ENCODE measurements around the gene EFCAB13. TPM values are rescaled to one million over a fixed set of nuclear protein-coding genes. Genes with fewer than 3 reads are reported as not detected.
"Not testable (repeated sequence)": the region's sequence is repeated elsewhere in the genome, so short reads cannot be mapped to it uniquely, and the experiment has no call there.

Gene EFCAB13
- total RNA-seq, 2 experiments from 2014 or later: 3.0 to 5.2 TPM

- POLR2A ChIA-PET: no interaction called here
- CTCF ChIA-PET: no interaction called here
Observed at GRCh38 chr17:47401100-47401499, 77.3 kb downstream of the EFCAB13 start.

- CTCF ChIA-PET: no interaction called here
- POLR2A ChIA-PET: no interaction called here
Observed at GRCh38 chr17:47404006-47404405, 80.3 kb downstream of the EFCAB13 start.

GRCh38 chr17:47404875-47405274 is 81.1 kb downstream of the EFCAB13 start:
- ChIA-PET CTCF (no interaction called here), POLR2A (no interaction called here)

GRCh38 chr17:47413872-47414271 is 90.1 kb downstream of the EFCAB13 start:
- ChIA-PET POLR2A (no interaction called here), CTCF (no interaction called here)

DNA sequence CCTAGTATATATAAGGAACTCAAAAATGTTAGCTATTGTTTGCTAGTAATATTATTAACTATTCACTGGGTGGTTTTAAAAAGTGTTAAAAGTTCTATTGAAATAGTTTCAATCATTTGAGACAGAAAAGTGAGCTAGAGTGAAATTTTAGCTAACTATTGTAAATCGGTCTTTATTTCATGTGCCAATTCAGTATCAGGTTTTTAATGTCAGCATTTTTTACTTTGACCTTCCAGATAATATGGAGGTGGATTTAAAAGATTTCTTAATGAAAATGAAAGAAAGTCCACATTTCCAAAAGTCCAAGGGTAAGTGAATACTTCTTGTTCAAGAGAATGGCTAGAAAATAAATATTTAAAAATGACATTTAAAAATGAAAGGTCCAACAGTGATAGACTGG is 90.9 kb downstream of the EFCAB13 start:
- POLR2A ChIA-PET: no interaction called here
- CTCF ChIA-PET: no interaction called here

DNA sequence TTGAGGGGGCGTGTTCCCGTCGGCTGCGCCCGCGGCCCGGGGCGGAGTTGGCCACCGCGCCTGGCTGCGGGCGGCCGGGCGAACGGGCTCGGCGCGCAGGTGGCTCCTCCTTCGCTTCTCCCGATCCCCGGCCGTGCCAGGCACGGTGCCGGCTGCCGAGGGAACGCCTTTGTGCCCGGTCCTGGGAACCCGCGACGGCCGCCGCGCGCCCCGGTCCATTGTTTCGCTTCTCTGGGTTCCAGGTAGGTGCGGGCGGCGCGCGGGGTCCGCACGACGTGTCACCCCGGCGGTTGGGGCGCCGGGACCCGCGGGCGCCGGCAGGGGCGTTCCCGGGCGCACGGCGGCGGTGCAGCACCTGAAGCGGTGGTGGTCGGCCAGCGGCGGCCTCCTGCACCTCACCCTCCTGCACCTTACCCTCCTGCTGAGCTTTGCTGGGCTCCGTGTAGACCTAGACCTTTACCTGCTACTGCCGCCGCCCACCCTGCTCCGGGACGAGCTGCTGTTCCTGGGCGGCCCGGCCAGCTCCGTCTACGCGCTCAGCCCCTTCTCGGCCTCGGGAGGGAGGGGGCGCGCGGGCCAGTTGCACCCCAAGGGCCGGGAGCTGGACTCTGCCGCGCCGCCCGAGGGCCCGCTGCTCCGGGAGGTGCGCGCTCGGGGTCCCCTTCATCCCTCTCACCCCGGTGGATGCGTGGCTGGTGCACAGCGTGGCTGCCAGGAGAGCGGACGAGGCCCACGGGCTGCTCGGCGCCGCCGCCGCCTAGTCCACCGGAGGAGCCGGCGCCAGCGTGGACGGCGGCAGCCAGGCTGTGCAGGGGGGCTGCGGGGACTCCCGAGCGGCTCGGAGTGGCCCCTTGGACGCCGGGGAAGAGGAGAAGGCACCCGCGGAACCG is 99.9 kb downstream of the EFCAB13 start:
- POLR2A ChIA-PET: no interaction called here
- CTCF ChIA-PET: no interaction called here

- POLR2A ChIA-PET, CTCF ChIA-PET: not testable (repeated sequence)
Observed at GRCh38 chr17:47425233-47425632, 101.5 kb downstream of the EFCAB13 start.

DNA sequence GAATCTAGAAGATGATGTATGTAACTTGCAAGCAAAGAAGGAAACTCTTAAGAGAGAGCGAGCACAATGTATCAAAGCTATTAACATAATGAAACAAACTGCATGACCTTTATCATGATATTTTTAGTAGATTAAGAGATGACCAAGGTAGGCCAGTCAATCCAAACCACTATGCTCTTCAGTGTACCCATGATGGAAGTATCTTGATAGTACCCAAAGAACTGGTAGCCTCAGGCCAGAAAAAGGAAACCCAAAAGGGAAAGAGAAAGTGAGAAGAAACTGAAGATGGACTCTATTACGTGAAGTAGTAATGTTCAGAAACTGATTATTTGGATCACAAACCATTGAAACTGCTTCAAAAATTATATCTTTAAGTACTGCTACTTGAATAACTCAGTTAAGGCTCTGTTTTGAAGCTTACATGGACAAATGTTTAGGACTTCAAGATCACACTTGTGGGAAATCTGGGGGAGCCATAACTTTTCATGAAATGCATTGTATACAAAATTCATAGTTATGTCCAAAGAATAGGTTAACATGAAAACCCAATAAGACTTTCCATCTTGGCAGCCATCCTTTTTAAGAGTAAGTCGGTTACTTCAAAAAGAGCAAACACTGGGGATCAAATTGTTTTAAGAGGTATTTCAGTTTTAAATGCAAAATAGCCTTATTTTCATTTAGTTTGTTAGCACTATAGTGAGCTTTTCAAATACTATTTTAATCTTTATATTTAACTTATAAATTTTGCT is 102.3 kb downstream of the EFCAB13 start:
- CTCF ChIA-PET, POLR2A ChIA-PET: not testable (repeated sequence)

- ChIA-PET CTCF (no interaction called here), POLR2A (no interaction called here)
Observed at GRCh38 chr17:47427985-47428384, 104.2 kb downstream of the EFCAB13 start.

DNA sequence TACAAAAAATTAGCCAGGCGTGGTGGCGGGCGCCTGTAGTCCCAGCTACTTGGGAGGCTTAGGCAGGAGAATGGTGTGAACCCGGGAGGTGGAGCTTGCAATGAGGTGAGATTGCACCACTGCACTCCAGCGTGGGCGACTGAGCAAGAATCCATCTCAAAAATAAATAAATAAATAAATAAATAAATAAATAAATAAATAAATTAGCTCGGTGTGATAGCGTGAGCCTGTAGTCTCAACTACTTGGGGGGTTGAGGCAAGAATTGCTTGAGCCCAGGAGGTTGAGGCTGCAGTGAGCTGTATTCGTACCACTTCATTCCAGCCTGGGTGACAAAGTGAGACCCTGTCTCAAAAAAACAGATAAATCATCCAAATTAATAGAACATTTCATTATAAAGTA is 108.5 kb downstream of the EFCAB13 start:
- POLR2A ChIA-PET, CTCF ChIA-PET: not testable (repeated sequence)

- ChIA-PET POLR2A (no interaction called here), CTCF (no interaction called here)
Observed at GRCh38 chr17:47465165-47465564, 141.4 kb downstream of the EFCAB13 start.

DNA sequence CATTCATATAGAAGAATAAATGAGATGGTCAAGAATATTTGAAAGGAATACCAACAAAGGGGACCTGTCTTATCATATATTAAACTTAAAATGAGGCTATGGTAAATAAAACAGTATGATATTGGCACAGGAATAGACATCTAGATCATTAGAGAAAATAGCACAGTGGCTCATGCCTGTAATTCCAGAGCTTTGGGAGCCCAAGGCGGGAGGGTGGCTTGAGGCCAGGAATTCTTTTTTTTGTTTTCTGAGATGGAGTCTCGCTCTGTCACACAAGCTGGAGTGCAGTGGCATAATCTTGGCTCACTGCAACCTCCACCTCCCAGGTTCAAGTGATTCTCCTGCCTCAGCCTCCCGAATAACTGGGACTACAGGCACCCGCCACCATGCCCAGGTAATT is 143.2 kb downstream of the EFCAB13 start:
- POLR2A ChIA-PET: not testable (repeated sequence)
- CTCF ChIA-PET: interaction anchor here (0.6 kb wide), 1 partner anchor 161 kb away, joined by 3 read pairs; no protein-coding TSS in a partner anchor

DNA sequence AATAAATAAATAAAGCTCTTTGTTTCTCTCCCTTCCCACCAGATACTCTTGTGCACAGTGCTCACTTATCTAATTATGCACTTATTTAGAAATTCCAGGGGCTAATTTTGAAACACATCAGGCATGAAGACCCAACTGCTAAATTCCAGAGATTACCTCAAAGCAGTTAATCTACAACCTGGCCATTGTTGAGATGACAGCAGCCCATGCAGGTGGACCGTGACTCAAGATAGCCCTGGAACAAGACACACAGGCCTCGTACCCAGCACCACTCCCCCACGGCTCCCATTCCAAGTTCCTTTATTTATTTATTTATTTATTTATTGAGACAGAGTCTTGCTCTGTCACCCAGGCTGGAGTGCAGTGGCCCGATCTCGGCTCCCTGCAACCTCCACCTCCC is 147.1 kb downstream of the EFCAB13 start:
- ChIA-PET CTCF (no interaction called here), POLR2A (no interaction called here)

GRCh38 chr17:47472073-47472472 is 148.3 kb downstream of the EFCAB13 start:
- POLR2A ChIA-PET, CTCF ChIA-PET: not testable (repeated sequence)

Other genes starting within 250 kb of the EFCAB13 start
- 100 to 1,000 TPM; 124 to 126 TPM for gene CDC27, start 134.7 kb upstream of the EFCAB13 start, total RNA-seq
- not detected for gene MYL4, start 114.6 kb upstream of the EFCAB13 start, total RNA-seq
- under 1 TPM in 1 of 2 experiments, not detected in 1; 0.04 TPM for gene ITGB3, start 70.1 kb upstream of the EFCAB13 start, total RNA-seq
- 10 to 100 TPM; 91.1 to 98.4 TPM for gene NPEPPS, start 207.2 kb downstream of the EFCAB13 start, total RNA-seq